Measurements from ENCODE around the gene RECK.
A peak's percentile ranks its signal among the peaks of the same experiment; 100 is the strongest.

RECK gene

GRCh38 chr9:36136272-36136893, 99.7 kb downstream of the RECK start, which contains the start of gene GLIPR2:
TSS of gene GLIPR2 (plus strand) at chr9:36136733. CDS start at chr9:36136779, 46 bp downstream.
- TF ChIP-seq ZFX (IDR thresholded peaks at IDR 0.05; ENCODE audit: borderline replicate concordance) (no peak), CTCF (IDR thresholded peaks at IDR 0.05) (peak; percentile 27)
- no peak within 1 kb of the TSS for H3K27ac ChIP-seq

- TF ChIP-seq ZFX (IDR thresholded peaks at IDR 0.05; ENCODE audit: borderline replicate concordance), result no peak
- H3K27ac ChIP-seq, result no peak overlapping the region
These were observed 100.2 kb downstream of the RECK start for GRCh38 chr9:36136894-36137391.

- TF ChIP-seq ZFX (IDR thresholded peaks at IDR 0.05; ENCODE audit: borderline replicate concordance) (no peak), CTCF (IDR thresholded peaks at IDR 0.05) (no peak)
- H3K27ac ChIP-seq, result no peak overlapping the region
These were observed 100.8 kb downstream of the RECK start for GRCh38 chr9:36137392-36138004.

- no peak overlapping the region for H3K27ac ChIP-seq
- TF ChIP-seq ZFX (IDR thresholded peaks at IDR 0.05; ENCODE audit: borderline replicate concordance) (no peak), CTCF (IDR thresholded peaks at IDR 0.05) (no peak)
These were observed 101.8 kb downstream of the RECK start for GRCh38 chr9:36138496-36138895.

- no peak for TF ChIP-seq ZFX (IDR thresholded peaks at IDR 0.05; ENCODE audit: borderline replicate concordance)
- TF ChIP-seq CTCF (IDR thresholded peaks at IDR 0.05), result no peak
- H3K27ac ChIP-seq, result no peak overlapping the region
These were observed 102.2 kb downstream of the RECK start for GRCh38 chr9:36138901-36139300.

GRCh38 chr9:36140086-36141084, 103.7 kb downstream of the RECK start:
- H3K27ac ChIP-seq, result no peak overlapping the region
- TF ChIP-seq CTCF (IDR thresholded peaks at IDR 0.05), result no peak
- no peak for TF ChIP-seq ZFX (IDR thresholded peaks at IDR 0.05; ENCODE audit: borderline replicate concordance)

GRCh38 chr9:36141288-36141687, 104.6 kb downstream of the RECK start:
- TF ChIP-seq CTCF (IDR thresholded peaks at IDR 0.05) (peak; percentile 17), ZFX (IDR thresholded peaks at IDR 0.05; ENCODE audit: borderline replicate concordance) (no peak)
- H3K27ac ChIP-seq, result no peak overlapping the region
